HG03575 (cell line): ENCODE measurements around the gene ALCAM.

Experiments
- ATAC-seq: cut with Tn5 transposase; IDR thresholded peaks from one replicate; pipeline ENCODE4 v1.9.1; 2021; ENCODE audit not compliant: unreplicated experiment, insufficient number of reproducible peaks, low FRiP score; ENCODE audit errors: extremely low read depth

ALCAM gene

DNA sequence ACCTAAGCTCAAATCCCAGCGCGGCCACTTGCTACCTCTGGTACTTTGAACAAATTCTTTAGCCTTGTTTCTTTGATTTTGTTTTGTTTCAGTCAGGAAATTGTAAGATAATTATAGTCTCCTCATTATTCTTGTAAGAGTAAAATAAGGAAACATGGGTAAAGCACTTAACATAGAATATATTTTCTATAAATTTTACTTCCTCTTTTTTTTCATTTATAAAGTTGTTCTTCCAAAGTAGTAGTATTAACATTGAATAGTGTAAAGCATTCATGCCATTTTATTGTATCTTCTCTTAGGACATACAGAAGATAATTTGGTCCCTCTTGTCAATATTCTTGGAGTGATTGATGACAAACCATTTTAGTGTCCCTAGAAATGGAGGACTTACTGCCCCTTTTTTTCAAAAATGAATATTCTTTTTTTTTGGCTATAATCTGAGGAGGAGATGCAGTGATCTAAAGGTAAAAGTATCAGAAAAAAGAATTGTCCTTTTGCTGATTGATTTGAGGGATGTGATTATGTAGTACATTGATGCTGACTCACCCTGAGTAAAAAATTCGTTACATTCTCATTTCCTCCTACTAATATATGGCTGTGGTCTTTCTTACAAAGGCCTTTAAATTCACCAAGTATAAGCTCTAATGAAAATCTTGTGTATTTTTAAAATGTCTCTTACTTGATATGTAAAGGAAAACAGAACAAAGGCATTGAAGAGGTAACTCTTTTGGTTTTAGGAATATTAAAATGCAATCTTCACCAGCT is 51.0 kb downstream of the ALCAM start:
- ATAC-seq = no peak

DNA sequence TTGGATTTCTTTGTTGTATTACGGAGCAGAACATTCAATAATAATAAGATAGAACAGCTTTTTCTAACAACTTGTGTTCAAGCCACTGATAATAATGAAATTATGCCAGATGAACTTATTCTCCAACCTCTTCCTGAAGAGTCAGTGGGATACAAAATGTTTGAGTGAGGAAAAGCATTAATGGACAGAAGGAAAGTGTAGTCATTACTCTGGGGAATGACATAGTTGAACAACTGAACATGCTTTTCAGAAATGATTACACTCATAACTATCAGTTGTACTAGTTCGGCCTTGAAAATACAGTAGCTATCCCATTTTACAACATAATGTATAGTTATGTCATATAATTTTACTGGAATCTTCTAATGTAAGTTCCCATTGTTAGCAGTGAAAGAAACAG is 55.9 kb downstream of the ALCAM start:
- ATAC-seq = no peak

GRCh38 chr3:105423397-105423796 is 56.7 kb downstream of the ALCAM start:
- ATAC-seq = no peak

DNA sequence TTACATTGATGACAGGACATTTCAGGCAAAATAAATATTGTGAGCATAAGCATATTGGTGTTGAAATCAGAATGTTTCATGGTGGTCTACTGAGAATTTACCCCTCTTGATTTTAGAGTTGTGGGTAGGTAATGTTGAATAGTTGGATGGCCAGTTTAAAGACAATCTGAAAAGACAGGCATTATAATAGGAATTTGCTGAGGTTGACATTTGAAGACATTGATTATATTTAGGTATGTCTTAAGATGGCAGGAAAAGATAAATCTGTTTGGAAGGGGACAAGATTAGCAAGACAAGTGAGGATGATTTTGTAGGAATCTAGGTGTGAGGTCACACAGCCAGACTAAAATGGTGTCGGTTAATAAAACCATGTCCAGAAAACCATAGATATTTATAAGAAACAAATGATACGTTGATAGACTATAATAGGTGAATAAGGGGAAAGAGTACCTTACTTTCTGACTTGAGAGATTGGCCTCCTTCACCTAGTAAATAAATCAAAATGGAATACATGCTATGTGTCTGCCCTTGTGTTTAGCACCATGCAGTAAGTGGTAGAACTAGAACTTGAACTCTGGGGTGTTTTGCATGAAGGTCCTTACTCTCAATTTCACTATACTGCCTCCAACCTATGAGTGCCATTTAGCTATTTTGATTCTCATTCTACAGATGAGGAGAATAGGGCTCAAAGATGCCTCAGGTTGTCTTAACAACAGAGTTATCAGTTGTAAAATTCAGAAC is 57.9 kb downstream of the ALCAM start:
- ATAC-seq = no peak

- ATAC-seq = no peak
Observed at GRCh38 chr3:105425153-105425502, 58.4 kb downstream of the ALCAM start.

DNA sequence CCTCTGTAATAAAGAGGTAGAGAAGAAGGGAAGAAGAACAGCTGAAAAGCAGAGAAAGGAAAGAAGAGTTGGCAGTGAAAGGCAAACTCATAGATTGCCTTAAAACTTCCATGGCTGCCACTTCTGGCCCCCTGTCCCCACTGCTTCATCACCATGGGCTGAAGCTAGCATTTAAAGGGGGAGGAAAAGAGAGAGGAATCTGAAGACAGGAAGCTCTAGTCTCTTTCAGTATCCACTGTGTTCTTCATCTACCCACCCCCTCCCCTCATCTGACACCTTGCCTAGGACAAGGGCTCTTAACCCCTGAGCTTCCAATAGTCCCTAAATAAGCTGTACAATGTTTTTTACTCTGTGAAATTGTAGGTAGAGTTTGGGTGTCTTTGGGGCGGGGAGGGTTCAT is 60.6 kb downstream of the ALCAM start:
- ATAC-seq = no peak

GRCh38 chr3:105429034-105429762 is 62.5 kb downstream of the ALCAM start:
- no peak for ATAC-seq

DNA sequence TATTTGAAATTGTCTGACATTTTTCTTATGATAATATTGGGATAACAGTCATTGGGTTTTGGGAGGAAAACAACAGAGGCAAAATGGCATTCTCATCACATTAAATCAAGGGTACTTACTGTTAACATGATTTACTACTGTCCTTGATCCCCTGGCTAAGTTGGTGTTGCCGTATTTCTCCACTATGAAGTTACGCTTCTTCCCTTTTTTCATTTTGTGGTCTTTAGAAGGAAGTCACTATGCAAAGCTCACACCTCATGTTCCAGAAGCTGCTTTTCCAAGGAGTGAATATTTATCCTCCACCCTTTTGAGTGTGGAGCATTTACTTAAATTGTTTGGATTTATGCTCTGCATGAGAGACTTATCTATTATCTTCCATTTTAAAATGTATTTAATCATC is 63.7 kb downstream of the ALCAM start:
- no peak for ATAC-seq

- no peak for ATAC-seq
Observed at GRCh38 chr3:105431200-105431599, 64.5 kb downstream of the ALCAM start.

DNA sequence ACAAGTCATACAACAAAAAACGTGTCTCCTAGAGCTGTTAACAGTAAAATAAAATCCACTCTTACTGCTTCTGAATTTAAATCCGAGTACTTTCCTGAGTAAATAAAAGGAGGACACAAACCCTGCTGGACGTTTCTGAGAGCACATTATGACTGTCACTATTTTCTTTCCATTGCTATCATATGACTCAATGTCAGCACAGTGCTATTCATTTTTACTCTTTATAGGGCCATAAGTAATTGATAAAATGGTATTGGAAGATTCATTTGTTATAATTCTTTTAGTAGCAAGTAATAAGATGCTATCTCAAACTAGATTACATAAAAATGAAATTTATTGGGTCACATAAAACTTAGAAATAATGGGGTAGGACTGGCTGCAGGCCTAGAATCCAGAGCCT is 68.6 kb downstream of the ALCAM start:
- ATAC-seq = no peak

GRCh38 chr3:105436687-105437086 is 70.0 kb downstream of the ALCAM start:
- ATAC-seq = no peak

DNA sequence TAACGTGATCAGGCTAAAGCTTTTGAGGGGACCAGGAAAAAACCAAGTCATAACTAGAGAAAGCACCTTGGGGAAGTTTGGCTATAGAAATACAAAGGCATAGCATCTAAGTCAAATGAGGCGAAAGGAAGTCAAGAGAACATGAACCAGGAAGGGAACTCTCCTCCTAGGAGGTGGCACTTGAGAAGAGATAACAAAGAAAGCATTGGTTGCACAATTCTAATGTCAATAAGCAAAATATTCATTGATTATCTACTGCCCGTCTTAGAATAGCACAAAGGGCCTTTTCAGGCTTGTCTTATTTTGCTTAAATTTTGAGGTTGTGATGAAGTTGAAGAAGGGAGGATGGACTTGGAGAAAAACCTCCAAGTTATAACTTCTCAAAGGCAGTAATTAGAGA is 73.4 kb downstream of the ALCAM start:
- ATAC-seq = no peak

DNA sequence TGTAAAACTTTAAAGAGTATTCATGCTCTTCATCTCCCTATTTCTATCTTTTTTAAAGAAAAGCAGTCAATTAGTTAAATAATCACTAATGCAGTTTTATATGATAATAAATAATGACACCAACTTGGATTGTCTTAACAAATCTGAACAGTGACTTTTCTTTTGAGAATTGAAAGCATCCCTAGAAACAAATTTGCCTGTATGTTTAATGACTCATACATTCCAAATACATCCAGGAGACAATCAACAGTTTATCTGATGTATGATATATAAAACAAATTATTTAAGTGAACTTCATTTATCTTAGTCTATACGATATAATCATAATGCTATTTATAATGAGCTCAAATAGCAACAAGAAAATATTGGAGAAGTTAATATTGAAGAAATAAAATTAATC is 78.0 kb downstream of the ALCAM start:
- ATAC-seq = no peak

DNA sequence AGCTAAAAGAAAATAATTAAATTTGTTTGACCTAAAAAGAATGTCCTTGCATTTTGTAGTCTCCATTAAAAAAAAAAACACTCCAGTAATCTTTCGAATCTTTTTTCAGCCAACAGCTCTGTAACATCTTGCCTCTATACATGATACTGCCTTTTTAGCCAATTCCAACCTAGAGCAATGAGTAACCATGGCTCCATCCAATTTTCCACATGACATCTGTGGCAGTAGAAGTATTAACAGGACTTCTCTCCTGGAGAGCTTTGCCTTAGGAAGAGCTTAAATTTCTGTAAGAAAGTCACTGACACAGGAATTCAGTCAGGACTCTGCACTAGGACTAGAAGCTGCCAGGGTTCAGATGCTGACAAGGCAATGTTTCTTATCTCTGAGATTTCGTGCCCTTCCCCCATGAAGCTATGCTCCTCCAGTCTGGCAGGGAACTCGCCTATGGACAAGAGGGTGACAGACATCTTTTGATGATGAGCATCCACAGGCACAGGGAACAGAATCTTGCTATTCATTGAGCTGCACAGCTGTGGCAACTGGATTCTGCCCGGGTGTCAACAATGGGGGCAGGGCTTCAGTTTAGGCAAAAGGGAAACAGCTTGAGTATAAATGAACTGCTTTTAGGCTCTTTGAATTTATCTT is 81.8 kb downstream of the ALCAM start:
- ATAC-seq = no peak

- no peak for ATAC-seq
Observed at GRCh38 chr3:105449414-105449813, 82.7 kb downstream of the ALCAM start.

DNA sequence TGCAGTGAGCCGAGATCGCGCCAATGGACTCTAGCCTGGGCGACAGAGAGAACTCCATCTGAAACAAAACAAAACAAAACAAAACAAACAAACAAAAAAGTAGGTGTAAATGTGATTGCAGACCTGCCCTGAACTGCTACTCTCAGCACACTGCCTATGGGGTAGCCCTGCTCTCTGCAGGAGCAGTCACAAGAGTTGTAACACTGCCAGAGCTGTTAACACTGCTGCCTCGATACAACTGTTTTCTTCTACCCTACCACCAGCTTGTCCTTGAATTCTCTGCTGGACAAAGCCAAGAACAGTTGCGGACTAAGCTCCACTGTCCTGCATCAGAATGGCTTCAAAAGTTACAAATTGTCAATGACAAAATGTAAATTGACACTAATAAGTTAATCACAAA is 89.3 kb downstream of the ALCAM start:
- ATAC-seq = no peak

GRCh38 chr3:105458518-105459215 is 92.0 kb downstream of the ALCAM start:
- no peak for ATAC-seq

DNA sequence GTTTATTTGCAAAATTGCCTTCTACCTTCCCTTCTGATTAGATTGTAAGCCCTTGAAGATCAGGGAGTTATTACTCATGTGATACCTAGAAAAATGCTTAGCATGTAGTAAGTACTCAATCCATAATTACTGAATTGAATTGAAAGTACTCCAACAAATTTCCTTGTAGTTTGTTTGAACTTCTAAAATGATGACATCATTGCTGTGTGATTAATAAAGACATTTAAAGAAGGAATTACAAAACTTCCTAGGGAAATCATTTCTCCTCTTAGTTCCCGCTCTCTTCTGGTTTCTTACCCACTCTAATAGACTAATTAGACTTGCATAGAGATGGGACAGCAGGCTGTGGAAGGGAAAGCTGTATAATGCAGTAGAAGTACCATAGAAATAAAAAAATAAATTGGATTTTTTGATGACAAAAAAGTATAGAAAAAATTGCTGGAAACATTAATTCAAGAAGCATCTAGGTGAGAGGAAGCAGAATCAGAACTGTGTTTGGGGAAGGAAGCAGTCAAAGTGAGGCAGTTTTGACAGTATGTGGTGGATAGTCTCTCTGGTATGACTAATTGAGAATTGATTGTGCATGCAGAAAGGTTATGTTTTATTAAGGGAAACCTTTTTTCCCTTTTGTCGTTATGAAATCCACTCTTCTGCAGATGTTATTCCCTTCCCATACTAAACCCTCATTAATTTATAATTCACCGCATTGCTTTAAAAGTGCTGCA is 93.0 kb downstream of the ALCAM start:
- no peak for ATAC-seq
